ENCODE data around the gene NFKB1. TPM values are rescaled to one million over a fixed set of nuclear protein-coding genes. Genes with fewer than 3 reads are reported as not detected.

Gene NFKB1
- total and polyA plus RNA-seq, 9 of the 15 experiments (the other 6 are each of a cell fraction or from before 2014, with no cell fraction given), result 2.4 to 14.5 (median 10.3) TPM

- TF ChIP-seq ZNF398 (CRISPR knock-in tag; IDR thresholded peaks at IDR 0.05), result no peak
- TF ChIP-seq COPS2 (conservative IDR thresholded peaks at IDR 0.05), result no peak
Observed at GRCh38 chr4:102606846-102607450, 105.8 kb downstream of the NFKB1 start (continued).

- no peaks in the 10 kb centered on the region for H3K9me1 ChIP-seq (ENCODE audit: control insufficient read depth, insufficient read depth, low read length)
- no peak overlapping the region for H2AFZ ChIP-seq (ENCODE audit: low read depth, low read length)
- ChIA-PET POLR2A (no interaction called here), CTCF (ENCODE audit: low intra/inter-chr PET ratio) (no interaction called here)
- FAIRE-seq (no peak), ATAC-seq (no peak), DNase-seq (ENCODE audit: extremely low read depth in 1 of 4, low spot score in 3 of 4) (no peak)
- no peaks in the 10 kb centered on the region for H3K27me3 ChIP-seq (ENCODE audit: control insufficient read depth in 2 of 2, insufficient read depth in 2 of 2, low read length in 2 of 2)
- H3K4me2 ChIP-seq (ENCODE audit: insufficient read depth, low read length), result no peak overlapping the region
- H3K4me3 ChIP-seq, result no peak overlapping the region
- no peaks in the 10 kb centered on the region for H3K79me2 ChIP-seq (ENCODE audit: control insufficient read depth, insufficient read depth, low read length)
- H3K4me1 ChIP-seq (replicated peaks in 1 of 2; ENCODE audit: control insufficient read depth in 2 of 2, insufficient read depth in 2 of 2, low read length in 2 of 2), result no peaks in the 10 kb centered on the region
- H3K36me3 ChIP-seq (ENCODE audit: control insufficient read depth, insufficient read depth, low read length), result peaks cover 29% of the 10 kb centered on the region; the same call in 2 of the 3 replicates
- intact Hi-C loops (cut with micrococcal nuclease) (no loop called here), in situ Hi-C loops (cut with MboI) (loop anchor here (25.0 kb wide), 1 partner anchor 1329 kb away; no protein-coding TSS in a partner anchor)
- TF ChIP-seq THRA (IDR thresholded peaks at IDR 0.05), result no peak
- no peak for TF ChIP-seq ELF2 (CRISPR knock-in tag; IDR thresholded peaks at IDR 0.05)
- TF ChIP-seq FOXA3 (CRISPR knock-in tag; conservative IDR thresholded peaks at IDR 0.05 in 1 of 2, IDR thresholded peaks at IDR 0.05 in 1 of 2), result no peak
- TF ChIP-seq ASH1L (IDR thresholded peaks at IDR 0.05; ENCODE audit: borderline replicate concordance, low read depth, partially characterized antibody), result no peak
- no peak for TF ChIP-seq KLF16 (IDR thresholded peaks at IDR 0.05)
- no peak for TF ChIP-seq SMARCE1 (IDR thresholded peaks at IDR 0.05)
- no peak for TF ChIP-seq THAP7 (CRISPR knock-in tag; IDR thresholded peaks at IDR 0.05)
- no peak for TF ChIP-seq ZNF785 (CRISPR knock-in tag; IDR thresholded peaks at IDR 0.05)
- TF ChIP-seq ZNF165 (CRISPR knock-in tag; IDR thresholded peaks at IDR 0.05; ENCODE audit: borderline replicate concordance), result no peak
- TF ChIP-seq FOXP1 (CRISPR knock-in tag; IDR thresholded peaks at IDR 0.05), result no peak
- no peak for TF ChIP-seq CREM (IDR thresholded peaks at IDR 0.05; ENCODE audit: low read depth)
- TF ChIP-seq CHD2 (IDR thresholded peaks at IDR 0.05; ENCODE audit: low read depth, low read length), result no peak
- TF ChIP-seq BRD9 (IDR thresholded peaks at IDR 0.05; ENCODE audit: low read depth, partially characterized antibody), result no peak
- no peak overlapping the region for H3K9ac ChIP-seq (ENCODE audit: insufficient read depth in 1 of 2, low read depth in 2 of 2, low read length in 2 of 2)
- H4K20me1 ChIP-seq (replicated peaks; ENCODE audit: control insufficient read depth, insufficient read depth, low read length), result no peaks in the 10 kb centered on the region
- no peaks in the 10 kb centered on the region for H3K9me3 ChIP-seq (replicated peaks; ENCODE audit: control insufficient read depth, insufficient read depth, low read depth, low read length)
- 88% methylated on average over 1 of the region's 1 CpG for WGBS (ENCODE audit: insufficient coverage, low coverage, missing lambda C conversion rate)
- BruUV-seq (replicated peaks), result no TSS peak
- no peak overlapping the region for H3K27ac ChIP-seq (ENCODE audit: extremely low read depth, low read depth, low read length)
Observed at GRCh38 chr4:102608190-102608589, 107.0 kb downstream of the NFKB1 start.

All from K562 (cell line).